ENCODE data around the gene VEGFD. TPM values are rescaled to one million over a fixed set of nuclear protein-coding genes. Genes with fewer than 3 reads are reported as not detected.

The VEGFD gene
- total and polyA plus RNA-seq, 2 donors (not counting 1 experiment from before 2014, with no cell fraction given) = not detected

DNA sequence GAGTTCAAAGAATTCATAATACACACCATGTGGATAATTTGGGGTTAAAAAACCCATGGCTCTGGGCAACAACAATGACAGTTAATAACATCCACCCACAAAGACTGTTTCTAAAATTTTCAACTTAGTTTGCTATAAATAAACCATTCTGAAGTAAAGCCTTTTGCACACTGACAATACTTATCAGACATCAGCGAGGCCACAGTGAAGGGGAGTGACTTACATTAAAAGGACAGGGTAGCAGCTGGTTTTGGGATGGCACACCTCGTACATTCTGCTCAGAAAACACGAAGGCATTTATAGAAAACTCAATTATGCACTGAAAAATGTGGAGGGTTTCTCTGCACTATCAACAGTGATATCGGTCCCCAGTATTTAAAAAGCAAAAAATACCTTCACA is 63.9 kb downstream of the VEGFD start:
- no peaks in the 10 kb centered on the region for H3K4me1 Mint-ChIP-seq
- Histone ChIP-seq H3K4me1 (ENCODE audit: control insufficient read depth in 2 of 2, insufficient read depth in 2 of 2, low read length in 2 of 2) (no peaks in the 10 kb centered on the region), H3K27me3 (replicated peaks in 1 of 4; ENCODE audit: control extremely low read depth in 1 of 4, control insufficient read depth in 3 of 4, insufficient read depth in 4 of 4, low read length in 3 of 4) (no peaks in the 10 kb centered on the region), H3K4me2 (replicated peaks; ENCODE audit: low read depth, low read length, poor library complexity, severe bottlenecking) (no peak overlapping the region), H3K36me3 (replicated peaks in 1 of 2; ENCODE audit: control extremely low read depth in 1 of 2, control insufficient read depth in 1 of 2, extremely low read depth in 1 of 2, insufficient read depth in 2 of 2, low read length in 1 of 2) (peaks cover 4 to 17% of the 10 kb centered on the region in 2 experiments), H3K4me3 (ENCODE audit: control extremely low read depth in 1 of 5, extremely low read depth in 1 of 5, insufficient read depth in 1 of 5, low read depth in 2 of 5, low read length in 4 of 5) (no peak overlapping the region), H3K27ac (ENCODE audit: low read length in 2 of 2) (no peak overlapping the region), H3K79me2 (ENCODE audit: control insufficient read depth, insufficient read depth, low read length) (no peaks in the 10 kb centered on the region), H3K9ac (ENCODE audit: low read length) (no peak overlapping the region), H4K20me1 (ENCODE audit: control insufficient read depth, insufficient read depth, low read length, poor library complexity, severe bottlenecking) (no peaks in the 10 kb centered on the region), H3K9me3 (ENCODE audit: control extremely low read depth in 1 of 3, control insufficient read depth in 2 of 3, insufficient read depth in 1 of 3, low read length in 2 of 3) (no peaks in the 10 kb centered on the region), H2AFZ (ENCODE audit: insufficient read depth, low read depth, low read length, poor library complexity, severe bottlenecking) (no peak overlapping the region)
- ChIA-PET CTCF (no interaction called here), POLR2A (no interaction called here)
- no peaks in the 10 kb centered on the region for H3K27me3 Mint-ChIP-seq
- no peak overlapping the region for H3K27ac Mint-ChIP-seq
- H3K9me3 Mint-ChIP-seq (ENCODE audit: insufficient read depth) = no peaks in the 10 kb centered on the region
- no peak overlapping the region for H3K4me3 Mint-ChIP-seq
- ATAC-seq (ENCODE audit: low read depth) (no peak), DNase-seq (no peak)
- TF ChIP-seq, protein P1, sequence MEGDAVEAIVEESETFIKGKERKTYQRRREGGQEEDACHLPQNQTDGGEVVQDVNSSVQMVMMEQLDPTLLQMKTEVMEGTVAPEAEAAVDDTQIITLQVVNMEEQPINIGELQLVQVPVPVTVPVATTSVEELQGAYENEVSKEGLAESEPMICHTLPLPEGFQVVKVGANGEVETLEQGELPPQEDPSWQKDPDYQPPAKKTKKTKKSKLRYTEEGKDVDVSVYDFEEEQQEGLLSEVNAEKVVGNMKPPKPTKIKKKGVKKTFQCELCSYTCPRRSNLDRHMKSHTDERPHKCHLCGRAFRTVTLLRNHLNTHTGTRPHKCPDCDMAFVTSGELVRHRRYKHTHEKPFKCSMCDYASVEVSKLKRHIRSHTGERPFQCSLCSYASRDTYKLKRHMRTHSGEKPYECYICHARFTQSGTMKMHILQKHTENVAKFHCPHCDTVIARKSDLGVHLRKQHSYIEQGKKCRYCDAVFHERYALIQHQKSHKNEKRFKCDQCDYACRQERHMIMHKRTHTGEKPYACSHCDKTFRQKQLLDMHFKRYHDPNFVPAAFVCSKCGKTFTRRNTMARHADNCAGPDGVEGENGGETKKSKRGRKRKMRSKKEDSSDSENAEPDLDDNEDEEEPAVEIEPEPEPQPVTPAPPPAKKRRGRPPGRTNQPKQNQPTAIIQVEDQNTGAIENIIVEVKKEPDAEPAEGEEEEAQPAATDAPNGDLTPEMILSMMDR (IDR thresholded peaks at IDR 0.05) = no peak
- TF ChIP-seq EZH2 (IDR thresholded peaks at IDR 0.05; ENCODE audit: borderline replicate concordance, insufficient read depth, low read depth, low read length, poor library complexity, severe bottlenecking) = no peak
- no CpG with 5 or more reads among the region's 4 CpGs for WGBS (ENCODE audit: insufficient coverage)
- intact Hi-C loops (cut with micrococcal nuclease) = no loop called here

DNA sequence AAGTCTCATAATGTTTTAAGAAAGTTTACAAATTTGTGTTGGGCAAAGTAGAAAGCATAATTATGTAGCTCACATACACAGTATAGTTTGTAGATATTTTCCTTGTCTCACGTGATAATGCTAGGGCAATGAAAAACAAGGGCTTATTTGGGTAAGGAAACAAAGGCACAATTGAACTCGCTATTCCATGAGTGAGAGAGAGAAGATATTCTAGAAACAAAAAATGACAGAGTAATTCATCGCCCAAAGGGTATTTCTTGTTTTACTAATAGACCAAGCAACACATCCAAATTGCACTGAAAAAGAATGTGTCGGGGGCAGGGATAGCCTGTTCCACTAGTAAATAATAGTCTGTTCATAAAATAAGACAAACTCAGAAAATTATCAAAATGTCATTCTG is 65.1 kb downstream of the VEGFD start:
- Histone ChIP-seq H3K4me3 (ENCODE audit: control extremely low read depth in 1 of 5, extremely low read depth in 1 of 5, insufficient read depth in 1 of 5, low read depth in 2 of 5, low read length in 4 of 5) (no peak overlapping the region), H4K20me1 (ENCODE audit: control insufficient read depth, insufficient read depth, low read length, poor library complexity, severe bottlenecking) (no peaks in the 10 kb centered on the region), H3K79me2 (ENCODE audit: control insufficient read depth, insufficient read depth, low read length) (no peaks in the 10 kb centered on the region), H3K4me1 (ENCODE audit: control insufficient read depth in 2 of 2, insufficient read depth in 2 of 2, low read length in 2 of 2) (no peaks in the 10 kb centered on the region), H3K4me2 (replicated peaks; ENCODE audit: low read depth, low read length, poor library complexity, severe bottlenecking) (no peak overlapping the region), H3K9ac (ENCODE audit: low read length) (no peak overlapping the region), H3K9me3 (ENCODE audit: control extremely low read depth in 1 of 3, control insufficient read depth in 2 of 3, insufficient read depth in 1 of 3, low read length in 2 of 3) (no peaks in the 10 kb centered on the region), H3K27ac (ENCODE audit: low read length in 2 of 2) (no peak overlapping the region), H3K27me3 (replicated peaks in 1 of 4; ENCODE audit: control extremely low read depth in 1 of 4, control insufficient read depth in 3 of 4, insufficient read depth in 4 of 4, low read length in 3 of 4) (no peaks in the 10 kb centered on the region), H2AFZ (ENCODE audit: insufficient read depth, low read depth, low read length, poor library complexity, severe bottlenecking) (no peak overlapping the region), H3K36me3 (replicated peaks in 1 of 2; ENCODE audit: control extremely low read depth in 1 of 2, control insufficient read depth in 1 of 2, extremely low read depth in 1 of 2, insufficient read depth in 2 of 2, low read length in 1 of 2) (peaks cover 4 to 15% of the 10 kb centered on the region in 2 experiments)
- TF ChIP-seq, protein P1 (IDR thresholded peaks at IDR 0.05) = no peak
- no peak for TF ChIP-seq EZH2 (IDR thresholded peaks at IDR 0.05; ENCODE audit: borderline replicate concordance, insufficient read depth, low read depth, low read length, poor library complexity, severe bottlenecking)
- no peak for ATAC-seq (ENCODE audit: low read depth)
- CTCF ChIA-PET = no interaction called here
- no peaks in the 10 kb centered on the region for H3K27me3 Mint-ChIP-seq
- intact Hi-C loops (cut with micrococcal nuclease) = no loop called here
- no peak for DNase-seq
- WGBS (ENCODE audit: insufficient coverage) = no CpG with 5 or more reads among the region's 4 CpGs
- no peaks in the 10 kb centered on the region for H3K4me1 Mint-ChIP-seq
- H3K27ac Mint-ChIP-seq = no peak overlapping the region
- no peaks in the 10 kb centered on the region for H3K9me3 Mint-ChIP-seq (ENCODE audit: insufficient read depth)
- no peak overlapping the region for H3K4me3 Mint-ChIP-seq
- POLR2A ChIA-PET = no interaction called here

All from B cell (primary cell).